Cardiac fibroblast (primary cell): ENCODE results near the gene NRXN3.

Experiments used
- DNase-seq, 2 donors: peaks; one replicate each; pipeline versions ENCODE4 v3.0.0 to v3.0.0-alpha.2; 2010; ENCODE audit warnings: low read depth in 2 of 2
- H3K4me3 ChIP-seq, 2 donors: replicated peaks in 1 of 2; 1 replicate in 1 of 2; 2 replicates in 1 of 2; pipeline ENCODE4 v1.5.1; 2011; ENCODE audit warnings: low read depth in 2 of 2, low read length in 2 of 2, mild to moderate bottlenecking in 2 of 2, moderate library complexity in 1 of 2
- CTCF ChIP-seq: IDR thresholded peaks from one replicate; pipeline ENCODE4 v1.5.1; 2011; ENCODE audit warnings: low read depth, mild to moderate bottlenecking, low read length, inconsistent platforms

Gene NRXN3

GRCh38 chr14:79641371-79641770 is 1471.2 kb downstream of the NRXN3 start:
- no peak for TF ChIP-seq CTCF
- no peak for DNase-seq
- no peak overlapping the region for H3K4me3 ChIP-seq

DNA sequence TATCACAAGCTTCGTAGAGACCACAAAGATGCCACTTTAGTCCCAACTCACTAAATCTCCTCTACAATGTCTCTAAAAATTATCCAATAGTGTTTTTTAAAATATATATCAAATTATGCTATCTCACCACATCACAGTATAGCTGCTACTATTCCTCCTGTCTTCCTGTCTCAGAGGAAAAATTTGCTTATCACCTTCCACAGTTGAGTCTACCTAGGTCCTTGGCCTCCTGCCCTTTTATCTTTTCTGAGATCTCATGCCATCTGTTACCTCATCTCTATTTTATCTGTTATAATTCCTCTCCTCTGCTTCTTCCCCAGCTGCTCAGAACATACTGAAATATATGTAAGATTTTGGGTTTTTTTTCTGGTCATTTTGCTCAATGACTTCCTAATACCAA is 1473.0 kb downstream of the NRXN3 start:
- no peak for DNase-seq
- no peak for TF ChIP-seq CTCF
- no peak overlapping the region for H3K4me3 ChIP-seq

DNA sequence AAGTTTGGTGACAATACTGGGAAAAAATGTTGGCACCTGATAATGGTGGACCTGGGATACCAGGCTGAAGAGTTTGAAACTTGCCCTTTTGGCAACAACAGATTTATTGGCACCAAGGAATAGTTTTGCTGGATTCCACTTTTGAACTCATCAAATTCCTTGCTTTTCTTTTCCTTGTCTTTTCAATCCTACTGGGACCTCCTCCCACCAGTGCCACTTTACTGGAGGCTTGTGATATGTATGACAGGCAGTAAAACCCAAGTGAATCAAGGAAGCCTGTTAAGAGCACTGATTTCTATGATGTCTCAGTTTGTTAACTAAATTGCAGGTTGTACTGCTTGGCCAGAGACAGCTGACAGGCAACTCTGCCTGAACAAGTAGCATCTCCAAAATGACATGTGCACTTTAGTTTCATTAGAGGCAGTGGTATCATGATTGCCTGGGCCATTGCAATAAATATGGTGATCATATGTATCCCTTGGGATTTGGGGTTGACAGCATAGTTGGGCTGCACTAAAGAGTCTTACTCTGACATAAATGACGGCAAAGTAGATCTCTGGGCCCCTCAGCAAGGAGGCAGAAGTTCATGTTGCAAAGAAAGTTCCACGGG is 1475.7 kb downstream of the NRXN3 start:
- DNase-seq, result no peak
- no peak overlapping the region for H3K4me3 ChIP-seq
- TF ChIP-seq CTCF, result no peak

DNA sequence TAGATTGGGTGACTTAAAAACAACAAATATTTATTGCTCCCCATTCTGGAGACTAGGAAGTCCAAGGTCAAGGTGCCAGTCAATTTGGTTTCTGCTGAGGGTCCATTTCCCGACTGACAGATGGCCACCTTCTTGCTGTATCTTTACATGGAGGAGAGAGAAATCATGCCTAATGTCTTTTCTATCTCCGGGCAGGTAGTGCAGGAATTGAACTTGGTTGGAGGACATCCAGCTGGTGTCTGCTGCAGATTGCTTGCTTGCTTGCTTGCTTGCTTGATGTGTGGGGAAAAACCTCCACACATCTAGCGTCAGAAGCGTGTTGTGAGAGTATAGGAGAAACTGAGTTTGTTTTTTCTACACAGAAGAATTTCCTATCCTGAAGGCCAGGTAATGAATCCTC is 1479.7 kb downstream of the NRXN3 start:
- DNase-seq, result no peak
- no peak overlapping the region for H3K4me3 ChIP-seq
- no peak for TF ChIP-seq CTCF

- no peak for DNase-seq
- H3K4me3 ChIP-seq, result no peak overlapping the region
- no peak for TF ChIP-seq CTCF
Observed at GRCh38 chr14:79652513-79653307, 1482.5 kb downstream of the NRXN3 start.

DNA sequence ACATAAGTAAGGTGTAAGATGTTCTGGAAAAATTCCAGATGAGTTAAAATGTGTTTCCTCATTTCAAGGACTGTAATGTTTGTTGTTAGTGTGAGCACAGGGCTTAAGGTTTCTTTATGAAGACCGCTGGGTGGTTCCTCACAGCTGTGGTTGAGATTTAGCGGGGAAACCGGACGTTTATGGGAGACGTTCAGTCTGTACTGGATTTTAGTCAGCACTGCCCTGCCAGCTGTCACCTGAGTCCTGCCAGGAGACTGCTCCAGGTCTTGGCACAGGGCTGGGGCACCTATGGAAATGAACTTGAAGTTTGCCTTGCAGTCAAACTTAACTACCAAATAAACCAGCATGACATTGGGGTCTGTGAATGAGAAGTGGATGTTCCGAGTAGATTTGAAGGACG is 1485.9 kb downstream of the NRXN3 start:
- TF ChIP-seq CTCF, result no peak
- H3K4me3 ChIP-seq, result no peak overlapping the region
- no peak for DNase-seq
